Measurements from ENCODE around the gene PRSS38. TPM values are rescaled to one million over a fixed set of nuclear protein-coding genes. Genes with fewer than 3 reads are reported as not detected.

The PRSS38 gene
- total and polyA plus RNA-seq, 2 experiments from 2014 or later, result not detected

GRCh38 chr1:227889047-227889862 is 73.8 kb downstream of the PRSS38 start:
- no peak for ATAC-seq
- H3K4me1 Mint-ChIP-seq, result peaks cover 18% of the 10 kb centered on the region
- H3K4me3 Mint-ChIP-seq, result no peak overlapping the region

GRCh38 chr1:227889863-227890405 is 74.5 kb downstream of the PRSS38 start:
- H3F3A ChIP-seq (replicated peaks; ENCODE audit: low read depth), result no peaks in the 10 kb centered on the region
- no peak overlapping the region for H2AFZ ChIP-seq
- no peaks in the 10 kb centered on the region for H3K36me3 ChIP-seq (ENCODE audit: insufficient read depth)
- Mint-ChIP-seq H3K36me3 (ENCODE audit: low read depth) (no peaks in the 10 kb centered on the region), H3K4me3 (no peak overlapping the region), H3K27me3 (ENCODE audit: insufficient read depth, low read depth, poor library complexity) (peaks cover 13% of the 10 kb centered on the region), H3K4me1 (peaks cover 18% of the 10 kb centered on the region), H3K9me3 (no peaks in the 10 kb centered on the region), H3K27ac (no peak overlapping the region)
- H3K27ac ChIP-seq (ENCODE audit: low read depth), result no peak overlapping the region
- ATAC-seq, result no peak
- H3K9me2 ChIP-seq (ENCODE audit: insufficient read depth), result no peaks in the 10 kb centered on the region
- peaks cover 10% of the 10 kb centered on the region; the same call in 1 of the 2 replicates for H3K4me1 ChIP-seq (ENCODE audit: insufficient read depth)
- DNase-seq (ENCODE audit: low spot score), result no peak
- no peak overlapping the region for H3K4me2 ChIP-seq
- no peaks in the 10 kb centered on the region for H3K27me3 ChIP-seq (ENCODE audit: insufficient read depth)
- H3K79me2 ChIP-seq (replicated peaks; ENCODE audit: insufficient read depth), result no peaks in the 10 kb centered on the region
- H4K20me1 ChIP-seq (replicated peaks; ENCODE audit: insufficient read depth), result no peaks in the 10 kb centered on the region
- no peak overlapping the region for H3K4me3 ChIP-seq
- TF ChIP-seq ZNF114 (CRISPR knock-in tag; IDR thresholded peaks at IDR 0.05) (no peak), ZNF462 (CRISPR knock-in tag; IDR thresholded peaks at IDR 0.05) (no peak), EZH2 (IDR thresholded peaks at IDR 0.05; ENCODE audit: low read depth, unreplicated experiment) (no peak), EZH2phosphoT487 (IDR thresholded peaks at IDR 0.05; ENCODE audit: unreplicated experiment) (no peak), CTCF (conservative IDR thresholded peaks at IDR 0.05; ENCODE audit: low read depth in 2 of 2) (no peak), ETS1 (IDR thresholded peaks at IDR 0.05) (no peak), JUNB (IDR thresholded peaks at IDR 0.05; ENCODE audit: unreplicated experiment) (no peak), ZNF331 (CRISPR knock-in tag; IDR thresholded peaks at IDR 0.05; ENCODE audit: low read depth) (no peak)

More at GRCh38 chr1:227889047-227889862, 73.8 kb downstream of the PRSS38 start:
- TF ChIP-seq EZH2 (IDR thresholded peaks at IDR 0.05; ENCODE audit: low read depth, unreplicated experiment), result no peak
- H3K4me3 ChIP-seq, result no peak overlapping the region
- H3K27me3 ChIP-seq (ENCODE audit: insufficient read depth), result no peaks in the 10 kb centered on the region
- DNase-seq (ENCODE audit: low spot score), result no peak
- H3K27ac Mint-ChIP-seq, result no peak overlapping the region
- H3K4me2 ChIP-seq, result no peak overlapping the region
- no peaks in the 10 kb centered on the region for H3K9me2 ChIP-seq (ENCODE audit: insufficient read depth)
- peaks cover 10% of the 10 kb centered on the region; the same call in 1 of the 2 replicates for H3K4me1 ChIP-seq (ENCODE audit: insufficient read depth)
- H3K79me2 ChIP-seq (replicated peaks; ENCODE audit: insufficient read depth), result no peaks in the 10 kb centered on the region
- no peak overlapping the region for H3K27ac ChIP-seq (ENCODE audit: low read depth)
- H3F3A ChIP-seq (replicated peaks; ENCODE audit: low read depth), result no peaks in the 10 kb centered on the region
- H3K36me3 ChIP-seq (ENCODE audit: insufficient read depth), result no peaks in the 10 kb centered on the region
- H3K36me3 Mint-ChIP-seq (ENCODE audit: low read depth), result no peaks in the 10 kb centered on the region
- H3K9me3 Mint-ChIP-seq, result no peaks in the 10 kb centered on the region
- no peaks in the 10 kb centered on the region for H4K20me1 ChIP-seq (replicated peaks; ENCODE audit: insufficient read depth)
- H3K27me3 Mint-ChIP-seq (ENCODE audit: insufficient read depth, low read depth, poor library complexity), result peaks cover 10% of the 10 kb centered on the region
- H2AFZ ChIP-seq, result no peak overlapping the region
